Large intestine (tissue), 3 donors: ENCODE results near the gene SCNN1G. TPM values are rescaled to one million over a fixed set of nuclear protein-coding genes. Genes with fewer than 3 reads are reported as not detected.

ENCODE experiments used
- DNase-seq, 2 donors: peaks; one replicate each; pipeline versions ENCODE4 v3.0.0 to v3.0.0-alpha.2; 2013
- H3K27ac ChIP-seq: one replicate; pipeline ENCODE4 v1.5.1; 2013; ENCODE audit warnings: low read length
- H3K27me3 ChIP-seq: 2 replicates; pipeline ENCODE4 v1.6.1; 2013; ENCODE audit warnings: low read length; ENCODE audit not compliant: control insufficient read depth, insufficient read depth
- H3K36me3 ChIP-seq: 2 replicates; pipeline ENCODE4 v1.6.1; 2013; ENCODE audit warnings: low read length; ENCODE audit not compliant: control insufficient read depth, insufficient read depth
- H3K4me1 ChIP-seq: one replicate; pipeline ENCODE4 v1.6.1; 2013; ENCODE audit warnings: low read length; ENCODE audit not compliant: control insufficient read depth, insufficient read depth
- H3K4me3 ChIP-seq: one replicate; pipeline ENCODE4 v1.5.1; 2013; ENCODE audit warnings: low read length
- H3K9me3 ChIP-seq: one replicate; pipeline ENCODE4 v1.6.1; 2013; ENCODE audit warnings: mild to moderate bottlenecking, low read depth, low read length, moderate library complexity; ENCODE audit not compliant: control insufficient read depth
- WGBS: methylation state at CpG from one replicate; pipeline ENCODE4 v1.1.5; 2013; ENCODE audit warnings: low lambda C conversion rate; ENCODE audit not compliant: insufficient coverage; 5-methylcytosine and 5-hydroxymethylcytosine counted together
- polyA plus RNA-seq: library from polyadenylated mRNA; unstranded; fragments of 120-200 nt; gene quantifications from one replicate; pipeline ENCODE4 v1.2.1, GENCODE V29; 2013

SCNN1G gene
- polyA plus RNA-seq, 1 donor, result 0.03 TPM

GRCh38 chr16:23175651-23176050, 6.9 kb upstream of the SCNN1G start:
- Histone ChIP-seq H3K27ac (no peak overlapping the region), H3K9me3 (no peaks in the 10 kb centered on the region), H3K4me1 (no peaks in the 10 kb centered on the region), H3K4me3 (no peak overlapping the region), H3K27me3 (peaks cover 9% of the 10 kb centered on the region), H3K36me3 (no peaks in the 10 kb centered on the region)
- DNase-seq, result no peak

- H3K9me3 ChIP-seq, result no peaks in the 10 kb centered on the region
- WGBS, result 92% methylated on average over 2 of the region's 4 CpGs
- no peak overlapping the region for H3K4me3 ChIP-seq
- peaks cover 5% of the 10 kb centered on the region for H3K4me1 ChIP-seq
- H3K27ac ChIP-seq, result no peak overlapping the region
- peaks cover 52% of the 10 kb centered on the region for H3K27me3 ChIP-seq
- no peaks in the 10 kb centered on the region for H3K36me3 ChIP-seq
- no peak for DNase-seq
Observed at GRCh38 chr16:23181506-23181905, 1.0 kb upstream of the SCNN1G start.

GRCh38 chr16:23182206-23182678, 303 bp upstream of the SCNN1G start:
- peaks cover 56% of the 10 kb centered on the region for H3K27me3 ChIP-seq
- H3K4me1 ChIP-seq, result peaks cover 5% of the 10 kb centered on the region
- no peak overlapping the region for H3K4me3 ChIP-seq
- H3K27ac ChIP-seq, result no peak overlapping the region
- 71% methylated on average over 1 of the region's 33 CpGs for WGBS
- H3K36me3 ChIP-seq, result no peaks in the 10 kb centered on the region
- DNase-seq, result peak; percentile 82 to 85
- no peaks in the 10 kb centered on the region for H3K9me3 ChIP-seq

- DNase-seq, result no peak
- H3K27me3 ChIP-seq, result peaks cover 60% of the 10 kb centered on the region
- no peaks in the 10 kb centered on the region for H3K36me3 ChIP-seq
- no peaks in the 10 kb centered on the region for H3K9me3 ChIP-seq
- no CpG with 5 or more reads among the region's 4 CpGs for WGBS
- no peak overlapping the region for H3K4me3 ChIP-seq
- H3K27ac ChIP-seq, result no peak overlapping the region
- peaks cover 5% of the 10 kb centered on the region for H3K4me1 ChIP-seq
Observed at GRCh38 chr16:23183543-23183862, 958 bp downstream of the SCNN1G start.

DNA sequence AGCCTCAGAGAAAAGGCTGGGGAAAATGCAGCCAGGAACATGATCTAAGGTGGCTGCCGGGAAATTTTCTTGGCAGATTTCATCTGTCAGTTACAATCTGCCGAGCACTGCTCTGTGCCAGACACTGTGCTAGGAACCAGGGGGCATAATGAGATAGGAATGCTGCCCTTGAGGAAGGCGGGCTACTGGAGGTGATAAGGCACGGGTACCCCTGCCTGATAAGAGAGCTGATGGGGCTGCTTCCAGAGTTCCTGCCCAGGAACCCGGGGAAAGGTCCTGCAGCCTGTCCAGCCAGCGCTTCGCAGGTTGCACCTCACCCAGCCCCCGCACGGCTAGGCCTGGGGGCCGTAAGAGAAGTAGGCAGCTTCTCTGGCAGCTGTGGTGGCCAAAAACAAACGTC, 3.1 kb downstream of the SCNN1G start:
- Histone ChIP-seq H3K27ac (no peak overlapping the region), H3K36me3 (no peaks in the 10 kb centered on the region), H3K4me1 (peaks cover 5% of the 10 kb centered on the region), H3K9me3 (no peaks in the 10 kb centered on the region), H3K4me3 (no peak overlapping the region), H3K27me3 (peaks cover 66% of the 10 kb centered on the region)
- WGBS, result 50% methylated on average over 4 of the region's 11 CpGs
- DNase-seq, result no peak

DNA sequence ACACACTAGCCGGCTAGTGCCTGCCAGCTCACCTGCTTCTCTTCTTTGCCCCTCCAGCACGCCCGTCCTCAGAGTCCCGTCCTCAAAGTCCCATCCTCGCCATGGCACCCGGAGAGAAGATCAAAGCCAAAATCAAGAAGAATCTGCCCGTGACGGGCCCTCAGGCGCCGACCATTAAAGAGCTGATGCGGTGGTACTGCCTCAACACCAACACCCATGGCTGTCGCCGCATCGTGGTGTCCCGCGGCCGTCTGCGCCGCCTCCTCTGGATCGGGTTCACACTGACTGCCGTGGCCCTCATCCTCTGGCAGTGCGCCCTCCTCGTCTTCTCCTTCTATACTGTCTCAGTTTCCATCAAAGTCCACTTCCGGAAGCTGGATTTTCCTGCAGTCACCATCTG, 3.6 kb downstream of the SCNN1G start:
- no CpG with 5 or more reads among the region's 24 CpGs for WGBS

GRCh38 chr16:23187341-23187740, 4.8 kb downstream of the SCNN1G start:
- no peak overlapping the region for H3K4me3 ChIP-seq
- H3K36me3 ChIP-seq, result no peaks in the 10 kb centered on the region
- peaks cover 3% of the 10 kb centered on the region for H3K4me1 ChIP-seq
- H3K27me3 ChIP-seq, result peaks cover 54% of the 10 kb centered on the region
- H3K27ac ChIP-seq, result no peak overlapping the region
- DNase-seq, result no peak
- H3K9me3 ChIP-seq, result no peaks in the 10 kb centered on the region
- WGBS, result no CpG with 5 or more reads among the region's 3 CpGs

More for the DNA sequence above, 3.6 kb downstream of the SCNN1G start:
- no peak for DNase-seq
- Histone ChIP-seq H3K27ac (no peak overlapping the region), H3K4me3 (no peak overlapping the region), H3K27me3 (peaks cover 63% of the 10 kb centered on the region), H3K9me3 (no peaks in the 10 kb centered on the region), H3K36me3 (no peaks in the 10 kb centered on the region), H3K4me1 (peaks cover 5% of the 10 kb centered on the region)

DNA sequence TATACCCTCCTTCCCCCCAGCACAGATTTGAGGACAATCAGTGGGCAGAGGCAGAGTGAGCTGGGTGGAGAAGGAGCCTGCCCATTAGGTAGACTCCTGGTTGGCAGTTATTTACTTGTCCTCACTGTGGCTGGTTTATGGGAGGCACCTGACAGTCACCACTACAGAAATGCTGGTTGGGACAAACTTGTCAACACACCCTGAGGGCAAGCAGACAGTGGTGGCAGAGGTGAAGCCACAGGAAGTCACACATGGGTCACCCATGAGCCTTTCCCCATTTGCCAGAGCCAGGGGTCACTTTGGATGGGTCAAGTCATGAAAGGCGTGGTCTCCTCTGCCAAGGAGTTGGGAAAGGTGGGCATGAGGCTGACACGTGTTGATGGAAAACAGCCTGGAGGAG, 6.4 kb downstream of the SCNN1G start:
- Histone ChIP-seq H3K4me3 (no peak overlapping the region), H3K4me1 (no peaks in the 10 kb centered on the region), H3K27ac (no peak overlapping the region), H3K27me3 (peaks cover 40% of the 10 kb centered on the region), H3K9me3 (no peaks in the 10 kb centered on the region), H3K36me3 (no peaks in the 10 kb centered on the region)
- WGBS, result no CpG with 5 or more reads among the region's 2 CpGs
- DNase-seq, result no peak

DNA sequence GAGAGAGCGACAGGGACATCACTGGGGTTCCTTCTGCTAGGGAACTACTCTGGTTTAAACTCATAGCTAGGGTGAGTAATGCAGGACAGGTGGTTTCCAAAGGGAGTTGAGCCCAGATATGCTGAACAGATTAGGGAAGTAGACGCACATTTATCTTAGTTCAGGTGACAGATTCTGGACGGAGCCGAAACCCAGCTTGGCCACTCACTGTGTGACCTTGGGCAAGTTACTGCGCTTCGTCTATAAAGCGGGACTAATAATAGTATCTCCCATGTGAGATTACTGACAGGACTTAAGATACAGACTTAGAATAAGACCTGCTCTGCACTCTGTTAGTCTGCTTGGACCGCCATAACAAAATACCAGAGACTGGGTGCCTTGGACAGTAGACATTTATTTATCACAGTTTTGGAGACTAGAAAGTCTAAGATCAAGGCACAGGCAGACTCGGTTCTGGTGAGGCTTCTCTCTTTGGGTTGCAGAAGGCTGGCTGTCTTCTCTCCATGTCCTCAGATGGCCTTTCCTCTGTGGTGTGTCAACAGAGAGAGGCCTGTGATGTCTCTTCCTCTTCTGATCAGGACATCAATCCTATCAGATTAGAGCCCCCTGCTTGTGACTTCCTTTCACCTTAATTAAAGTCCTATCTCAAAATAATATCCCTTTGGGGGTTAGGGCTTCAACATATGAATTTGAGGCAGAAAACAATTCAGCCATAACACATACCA, 12.1 kb downstream of the SCNN1G start:
- H3K27ac ChIP-seq, result no peak overlapping the region
- DNase-seq, result no peak

GRCh38 chr16:23195366-23195978, 12.9 kb downstream of the SCNN1G start:
- WGBS, result 0% methylated on average over 1 of the region's 3 CpGs
- H3K27ac ChIP-seq, result no peak overlapping the region
- peak in 1 of 2 donors; percentile 28 for DNase-seq
- H3K9me3 ChIP-seq, result no peaks in the 10 kb centered on the region
- no peak overlapping the region for H3K4me3 ChIP-seq
- H3K4me1 ChIP-seq, result no peaks in the 10 kb centered on the region
- peaks cover 7% of the 10 kb centered on the region for H3K27me3 ChIP-seq
- no peaks in the 10 kb centered on the region for H3K36me3 ChIP-seq

More for the DNA sequence above, 12.1 kb downstream of the SCNN1G start:
- Histone ChIP-seq H3K9me3 (no peaks in the 10 kb centered on the region), H3K27me3 (peaks cover 4% of the 10 kb centered on the region), H3K4me1 (no peaks in the 10 kb centered on the region), H3K36me3 (no peaks in the 10 kb centered on the region), H3K4me3 (no peak overlapping the region)
- no CpG with 5 or more reads among the region's 9 CpGs for WGBS

DNA sequence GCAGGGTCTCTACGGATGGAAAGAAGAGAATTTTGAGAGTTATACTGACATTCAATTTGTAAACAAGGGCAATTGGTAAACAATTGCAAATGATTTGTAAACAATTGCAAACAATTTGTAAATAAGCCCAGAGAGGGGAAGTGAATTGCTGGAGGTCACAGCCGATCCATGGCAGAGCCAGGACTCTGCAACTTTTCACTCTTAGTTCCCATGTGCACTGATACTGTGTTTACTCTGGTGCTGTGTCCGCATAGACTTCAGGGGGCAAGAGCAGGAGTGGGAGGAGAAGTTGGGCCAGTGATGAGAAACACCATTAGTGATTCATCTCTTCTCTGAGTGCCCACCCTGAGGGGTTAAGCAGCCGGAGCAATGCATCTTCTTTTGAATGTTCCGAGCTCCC, 14.0 kb downstream of the SCNN1G start:
- WGBS, result no CpG with 5 or more reads among the region's 5 CpGs
- H3K36me3 ChIP-seq, result no peaks in the 10 kb centered on the region
- no peaks in the 10 kb centered on the region for H3K9me3 ChIP-seq
- no peak overlapping the region for H3K27ac ChIP-seq
- no peaks in the 10 kb centered on the region for H3K4me1 ChIP-seq
- H3K27me3 ChIP-seq, result peaks cover 10% of the 10 kb centered on the region
- no peak overlapping the region for H3K4me3 ChIP-seq
- no peak for DNase-seq
